Fibroblast of gingiva (primary cell): ENCODE data around the gene KLHL30.
"Not testable (repeated sequence)": the region's sequence is repeated elsewhere in the genome, so short reads cannot be mapped to it uniquely, and the experiment has no call there.

Experiments
- DNase-seq: peaks from one replicate; pipeline ENCODE4 v3.0.0-alpha.2; 2011; ENCODE audit warnings: low read depth

The KLHL30 gene

DNA sequence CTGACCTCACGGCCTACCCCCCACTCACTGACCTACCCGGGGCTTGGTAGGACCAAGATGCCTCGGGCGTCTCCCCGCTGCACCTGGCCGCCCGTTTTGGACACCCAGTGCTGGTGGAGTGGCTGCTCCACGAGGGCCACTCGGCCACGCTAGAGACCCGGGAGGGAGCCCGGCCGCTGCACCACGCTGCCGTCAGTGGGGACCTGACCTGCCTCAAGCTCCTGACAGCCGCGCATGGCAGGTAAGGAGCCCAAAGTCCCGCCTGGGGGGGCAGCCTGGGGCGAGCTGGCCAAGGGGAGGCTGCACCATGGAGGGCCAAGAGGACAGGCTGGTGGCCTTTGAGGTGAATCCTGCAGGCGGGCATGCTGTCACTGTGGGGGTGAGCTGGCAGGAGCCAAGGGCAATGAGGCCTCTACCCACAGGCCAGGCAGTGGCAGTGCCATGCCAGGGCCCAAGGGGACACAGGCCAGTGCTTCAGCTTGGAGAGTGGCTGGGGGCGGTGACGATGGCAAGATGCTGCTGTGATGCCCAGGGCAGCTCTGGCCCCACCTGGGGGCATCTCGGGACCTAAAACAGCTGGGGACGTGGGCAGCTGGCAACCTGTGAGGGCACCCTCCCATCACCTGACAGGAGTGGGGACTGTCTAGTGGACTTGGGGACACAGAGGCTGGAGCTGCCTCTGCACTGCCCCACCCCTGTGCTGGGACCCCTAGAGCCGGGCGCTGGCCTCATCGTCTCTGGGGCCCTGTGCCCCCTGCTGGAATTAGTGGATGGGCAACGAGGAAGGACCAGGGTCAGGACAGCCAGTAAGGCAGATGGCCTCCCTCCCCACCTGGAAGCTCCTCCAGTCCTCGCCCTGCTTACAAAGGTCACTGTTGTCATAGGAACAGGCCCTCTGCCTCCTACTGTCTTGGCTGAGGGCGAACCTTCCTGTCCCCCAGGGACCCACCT lies 36.3 kb upstream of the KLHL30 start:
- DNase-seq = no peak

- DNase-seq = no peak
Measured at GRCh38 chr2:238102865-238103264, 35.6 kb upstream of the KLHL30 start.

DNA sequence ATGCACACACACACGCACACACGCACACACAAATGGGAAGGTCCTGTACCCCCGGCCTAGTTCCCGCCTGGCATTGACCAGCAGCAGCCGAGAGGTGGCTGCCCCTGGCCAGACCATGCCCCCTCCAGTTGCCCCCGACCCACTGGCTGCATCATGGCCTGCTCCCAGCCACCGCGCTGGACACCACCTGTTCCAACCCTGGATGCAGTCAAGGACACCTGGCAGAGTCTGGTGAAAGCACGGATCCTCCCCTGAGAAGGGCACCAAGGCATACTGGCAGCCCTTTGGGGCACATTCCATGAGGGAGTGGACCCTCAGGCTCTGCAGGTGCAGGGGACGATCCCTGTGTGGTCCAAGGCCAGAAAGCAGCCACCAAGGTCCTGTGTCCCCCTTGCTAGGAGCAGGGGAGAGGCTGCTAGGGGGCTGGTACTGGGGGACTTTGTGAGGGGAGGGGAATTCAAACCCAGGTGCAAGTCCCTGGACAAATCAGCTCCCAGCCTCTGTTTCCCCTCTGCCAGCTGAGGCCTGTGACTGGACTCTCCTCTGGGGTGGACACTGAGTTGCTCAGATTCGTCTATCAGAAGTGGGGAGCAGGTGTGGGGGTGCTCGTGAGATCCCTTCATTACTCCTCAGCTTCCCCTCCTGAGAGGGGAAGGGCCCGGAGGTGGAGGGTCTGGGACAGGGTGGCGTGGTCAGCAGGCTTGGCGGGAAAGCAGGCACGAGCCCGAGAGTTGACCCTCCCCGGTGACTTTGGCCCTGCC lies 34.8 kb upstream of the KLHL30 start:
- DNase-seq = no peak

GRCh38 chr2:238104226-238104690 lies 34.2 kb upstream of the KLHL30 start:
- DNase-seq = no peak

- no peak for DNase-seq
Measured at GRCh38 chr2:238104691-238105371, 33.6 kb upstream of the KLHL30 start.

- no peak for DNase-seq
Measured at GRCh38 chr2:238105506-238106338, 32.7 kb upstream of the KLHL30 start.

GRCh38 chr2:238106339-238106697 lies 32.1 kb upstream of the KLHL30 start:
- no peak for DNase-seq

DNA sequence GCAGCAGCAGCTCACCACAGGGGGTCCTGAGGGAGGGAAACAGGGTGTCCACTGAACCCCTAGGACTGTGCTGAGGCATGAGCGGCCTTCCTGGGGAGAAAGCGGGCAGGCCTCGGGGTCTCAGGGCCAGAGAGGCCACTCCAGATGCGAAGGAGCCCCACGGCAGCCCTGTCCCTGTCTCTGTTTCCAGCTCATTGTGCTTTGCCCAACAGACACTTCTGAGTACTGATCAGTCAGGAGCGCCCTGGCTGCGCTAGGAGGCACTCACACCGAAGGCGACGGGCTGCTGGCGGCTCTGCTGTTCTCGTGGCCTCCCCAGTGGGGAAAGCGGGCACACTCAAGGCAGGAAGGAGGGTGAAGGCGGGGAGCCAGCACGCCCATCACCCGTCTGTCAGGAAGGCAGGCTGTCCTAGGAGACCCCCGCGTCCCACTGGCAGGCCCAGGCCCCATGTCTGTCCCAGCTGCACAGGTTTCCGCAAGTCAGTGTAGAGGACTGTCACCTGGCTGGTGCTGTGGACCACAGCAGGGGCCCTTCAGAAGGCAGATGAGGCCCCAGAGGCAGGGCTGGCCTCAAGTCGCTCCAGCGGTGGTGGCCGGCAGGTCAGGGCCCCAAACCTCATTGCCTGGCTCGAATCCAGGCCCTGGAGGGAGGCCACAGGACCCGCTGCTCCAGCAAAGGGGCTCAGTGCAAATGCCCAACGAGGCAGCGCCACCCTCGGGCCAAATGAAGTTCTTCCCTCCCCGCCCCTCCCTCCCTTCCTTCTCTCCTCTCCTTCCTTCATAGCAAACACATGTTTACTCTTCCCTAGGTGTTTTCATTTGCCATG lies 31.6 kb upstream of the KLHL30 start:
- DNase-seq = no peak

- DNase-seq = no peak
Measured at GRCh38 chr2:238107525-238108422, 30.7 kb upstream of the KLHL30 start.

DNA sequence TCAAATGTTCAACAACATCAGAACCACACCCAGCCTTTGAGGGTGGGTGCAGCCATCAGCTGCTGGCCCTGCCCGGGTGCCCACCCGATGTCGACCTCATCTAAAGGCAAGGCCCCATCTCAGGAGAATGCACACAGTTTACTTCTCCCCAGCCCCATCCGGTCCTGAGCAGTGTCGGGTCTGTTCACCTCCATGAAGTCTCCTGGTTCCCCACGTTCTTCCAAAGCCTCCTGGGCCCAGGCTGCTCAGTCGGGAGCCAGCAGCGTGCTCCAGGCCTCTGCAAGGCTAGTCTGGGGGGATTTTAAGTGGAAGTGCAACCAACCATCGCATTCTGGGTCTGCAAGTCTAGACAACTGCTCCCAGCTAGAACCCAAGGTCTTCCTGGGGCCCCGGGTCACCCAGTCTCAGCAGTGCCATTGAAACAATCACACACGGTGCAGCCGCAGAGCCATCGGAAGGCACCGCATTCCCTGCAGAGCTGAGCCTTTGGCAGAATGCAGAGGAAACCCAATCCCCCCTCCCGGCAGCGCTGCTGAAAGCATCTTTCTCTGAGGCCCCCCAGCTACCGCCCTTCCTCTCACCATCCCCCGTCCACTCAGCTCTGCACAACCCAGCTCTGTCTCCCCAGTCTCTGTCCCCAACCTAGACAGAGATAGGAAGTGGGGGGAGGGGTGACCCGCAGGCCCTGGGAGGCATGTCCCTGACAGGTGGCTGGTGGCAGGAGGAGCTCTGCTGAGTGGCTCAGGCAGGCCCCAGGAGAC lies 29.9 kb upstream of the KLHL30 start:
- DNase-seq = no peak

- DNase-seq = no peak
Measured at GRCh38 chr2:238113611-238114010, 24.9 kb upstream of the KLHL30 start.

DNA sequence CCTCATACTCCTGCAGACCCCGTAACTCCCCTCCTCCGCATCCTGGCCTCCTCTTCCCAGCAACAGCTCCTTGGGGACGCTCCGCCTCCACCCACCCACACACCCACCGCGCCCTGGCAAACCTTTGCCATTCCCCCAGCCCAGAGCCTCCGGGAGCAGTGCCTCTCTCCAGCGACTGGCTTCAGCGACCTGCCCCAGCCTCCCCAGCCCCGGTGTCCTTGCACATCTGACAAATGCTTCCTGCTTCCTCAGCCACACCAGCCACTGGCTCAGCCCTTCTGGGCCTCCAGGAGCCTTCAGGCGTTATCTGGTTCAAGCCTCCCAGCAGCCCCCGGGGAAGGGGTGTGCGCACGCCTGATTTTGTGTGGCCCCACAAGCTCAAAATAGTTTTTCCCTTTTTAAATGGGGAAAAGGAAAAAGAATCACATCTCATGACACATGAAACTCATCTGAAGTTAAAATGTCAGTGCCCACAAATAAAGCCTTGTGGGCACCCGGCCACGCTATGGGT lies 24.1 kb upstream of the KLHL30 start:
- no peak for DNase-seq

DNA sequence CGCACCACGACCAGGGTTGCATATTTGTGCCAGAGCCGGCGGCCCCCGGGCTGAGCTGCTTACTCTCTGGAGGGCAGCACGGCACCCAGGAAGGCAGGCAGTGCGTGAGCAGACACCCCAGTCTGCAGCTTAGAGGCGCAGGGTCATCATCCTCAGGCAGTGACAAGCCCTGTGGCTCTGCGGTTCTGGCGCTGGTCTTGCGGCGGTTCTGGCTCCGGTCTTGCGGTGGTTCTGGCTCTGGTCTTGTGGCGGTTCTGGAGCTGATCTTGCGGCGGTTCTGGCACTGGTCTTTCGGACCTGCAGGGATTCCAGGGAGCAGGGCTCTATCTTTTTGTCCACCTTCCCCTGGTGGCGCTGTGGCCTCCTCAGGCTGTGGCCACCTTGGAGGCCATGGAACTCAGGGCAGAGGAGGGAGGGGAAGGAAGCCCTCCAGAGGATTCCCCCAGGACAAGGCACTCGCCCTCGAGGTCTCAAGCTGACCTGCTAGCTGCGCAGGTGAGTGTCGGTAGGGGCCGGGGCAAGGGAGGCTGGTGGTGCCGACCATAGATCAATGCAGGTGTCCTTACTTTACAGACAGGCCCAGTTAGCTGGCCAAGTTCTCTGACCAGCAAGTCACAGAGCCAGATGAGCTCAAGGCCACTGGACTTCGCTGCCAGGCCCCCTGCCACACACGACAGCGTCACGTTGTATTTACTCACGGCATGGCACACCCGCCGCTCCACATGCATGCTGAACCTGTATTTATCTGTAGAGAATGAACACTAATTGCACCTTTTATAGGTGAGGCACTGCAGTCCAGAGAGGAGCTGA lies 23.4 kb upstream of the KLHL30 start:
- no peak for DNase-seq

DNA sequence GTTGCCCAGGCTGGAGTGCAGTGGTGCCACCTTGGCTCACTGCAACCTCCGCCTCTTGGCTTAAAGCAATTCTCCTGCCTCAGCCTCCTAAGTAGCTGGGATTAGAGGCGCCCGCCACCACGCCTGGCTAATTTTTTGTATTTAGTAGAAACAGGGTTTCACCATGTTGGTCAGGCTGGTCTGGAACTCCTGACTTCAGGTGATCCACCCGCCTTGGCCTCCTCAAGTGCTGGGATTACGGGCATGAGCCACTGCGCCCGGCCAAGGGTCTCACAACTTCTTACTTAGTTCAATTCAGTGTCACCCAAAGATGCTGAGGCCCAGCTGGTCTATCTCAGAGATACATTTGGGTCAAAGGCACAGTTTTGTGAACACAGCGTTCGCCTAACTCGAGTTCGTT lies 22.8 kb upstream of the KLHL30 start:
- DNase-seq = not testable (repeated sequence)

- no peak for DNase-seq
Measured at GRCh38 chr2:238116298-238117198, 21.9 kb upstream of the KLHL30 start.
